Thoracic aorta (tissue), 2 donors: ENCODE measurements around the gene SLC25A51. TPM values are rescaled to one million over a fixed set of nuclear protein-coding genes. Genes with fewer than 3 reads are reported as not detected.

Source experiments
- ATAC-seq: fragments of 150-250 bp; one replicate; pipeline ENCODE4 v1.8.0; 2017; ENCODE audit warnings: low read depth; ENCODE audit not compliant: insufficient number of reproducible peaks, low FRiP score
- DNase-seq: peaks from one replicate; pipeline ENCODE4 v3.0.0-alpha.2; 2020; ENCODE audit warnings: low spot score
- H3K27ac ChIP-seq, 2 donors: fragments of 200-600 bp; sonication (generic); 1 replicate in 1 of 2; 2 replicates in 1 of 2; pipeline ENCODE4 v1.5.1; 2016; ENCODE audit warnings: mild to moderate bottlenecking in 2 of 2, moderate library complexity in 2 of 2
- H3K27me3 ChIP-seq: fragments of 200-600 bp; sonication (generic); replicated peaks from 2 replicates; pipeline ENCODE4 v1.6.0; 2016; ENCODE audit warnings: mild to moderate bottlenecking; ENCODE audit not compliant: insufficient read depth
- H3K36me3 ChIP-seq: fragments of 200-600 bp; sonication (generic); one replicate; pipeline ENCODE4 v1.5.1; 2016
- H3K4me1 ChIP-seq, 2 donors: fragments of 200-600 bp; sonication (generic); 1 replicate in 1 of 2; 2 replicates in 1 of 2; pipeline versions ENCODE4 v1.5.1 to v1.6.0; 2016; ENCODE audit warnings: low read depth in 2 of 2, mild to moderate bottlenecking in 1 of 2; ENCODE audit not compliant: control insufficient read depth in 1 of 2
- H3K4me3 ChIP-seq: fragments of 200-600 bp; sonication (generic); 2 replicates; pipeline ENCODE4 v1.5.1; 2016; ENCODE audit warnings: mild to moderate bottlenecking
- H3K9me3 ChIP-seq: fragments of 200-600 bp; sonication (generic); 2 replicates; pipeline ENCODE4 v1.5.1; 2016
- CTCF ChIP-seq: fragments of 200-600 bp; sonication (generic); IDR thresholded peaks from one replicate; pipeline ENCODE4 v1.5.1; 2019; ENCODE audit warnings: antibody characterized with exemption
- total RNA-seq, 2 donors: library from RNA; depleted of rRNA; stranded (reverse); fragments of >200 nt; gene quantifications; one replicate each; pipeline versions ENCODE4 v1.1.0 to v1.2.3, GENCODE V29; 2016

SLC25A51 gene
- total RNA-seq, 2 donors from 2014 or later, result 29.9 to 39.1 TPM

DNA sequence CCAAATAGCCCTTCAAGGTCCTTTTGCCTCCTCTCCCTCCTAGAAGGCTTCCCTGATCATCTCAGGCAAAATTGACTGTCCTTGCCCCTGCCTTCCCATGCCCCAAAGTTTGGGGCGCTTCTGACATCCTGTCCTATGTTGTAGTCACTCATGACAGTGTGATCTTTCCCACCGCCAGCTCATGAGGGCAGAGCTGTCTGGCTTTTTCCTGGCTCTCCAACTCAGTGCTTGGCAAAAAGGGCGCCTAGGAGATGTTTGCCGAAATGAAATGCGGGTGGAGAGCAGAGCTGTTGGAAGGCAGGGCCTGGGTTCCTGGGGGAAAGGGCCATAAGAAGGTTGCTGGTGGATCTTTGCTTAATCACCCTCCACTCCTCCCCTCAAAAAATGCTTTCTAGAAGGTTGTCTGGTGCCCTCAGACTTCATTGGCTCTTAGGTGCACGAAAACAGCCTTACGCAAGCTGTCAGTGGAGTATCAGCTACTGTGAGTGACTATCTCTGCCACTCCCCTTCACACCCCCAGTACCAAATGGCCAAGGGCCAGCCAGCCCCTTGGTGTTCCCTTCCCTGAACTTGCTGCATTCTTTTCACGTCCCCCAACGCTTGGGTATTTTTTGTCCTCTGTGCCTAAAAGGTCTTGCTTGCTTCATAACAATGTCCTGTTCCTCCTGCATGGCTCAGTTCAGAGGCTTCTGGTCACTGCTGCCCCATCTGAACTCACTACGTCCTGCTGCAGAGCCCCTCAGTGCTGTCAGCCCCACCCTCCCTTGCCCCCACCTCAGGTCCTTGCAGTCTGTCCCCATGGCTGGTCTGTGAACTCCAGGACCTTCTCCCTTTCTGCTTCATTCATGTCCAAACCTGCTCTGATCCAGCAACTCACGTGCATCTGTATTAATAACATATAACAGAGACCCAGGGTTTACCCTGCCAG, 2.6 kb upstream of the SLC25A51 start:
- DNase-seq (no peak), ATAC-seq (no peak)

DNA sequence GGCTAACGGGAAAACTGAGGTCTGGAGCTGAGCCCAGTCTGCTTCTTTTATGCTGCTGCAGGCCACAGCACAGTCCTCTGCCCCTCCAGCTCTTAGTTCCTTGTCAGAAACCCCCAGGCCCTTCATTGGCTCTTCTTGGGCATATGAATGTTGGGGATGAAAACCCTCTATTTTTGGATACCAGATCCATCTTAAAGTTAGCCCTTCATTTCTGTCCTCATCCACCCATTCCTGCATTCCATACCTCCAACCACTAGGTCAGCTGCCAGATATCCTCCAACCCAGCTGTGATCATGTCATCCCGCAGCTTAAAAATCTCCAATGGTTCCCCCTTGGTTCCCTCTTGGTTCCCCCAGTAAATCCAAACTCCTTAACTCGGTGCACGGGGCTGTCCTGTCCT, 1.8 kb upstream of the SLC25A51 start:
- peaks cover 14 to 26% of the 10 kb centered on the region in 2 donors for H3K4me1 ChIP-seq
- no peak for TF ChIP-seq CTCF
- H3K27ac ChIP-seq, result no peak overlapping the region
- no peaks in the 10 kb centered on the region for H3K27me3 ChIP-seq
- H3K4me3 ChIP-seq, result no peak overlapping the region
- DNase-seq, result no peak
- no peak for ATAC-seq
- H3K9me3 ChIP-seq, result no peaks in the 10 kb centered on the region
- no peaks in the 10 kb centered on the region for H3K36me3 ChIP-seq

More for the DNA sequence above, 2.6 kb upstream of the SLC25A51 start:
- no peak for TF ChIP-seq CTCF
- H3K27me3 ChIP-seq, result no peaks in the 10 kb centered on the region
- H3K4me1 ChIP-seq, result peaks cover 14 to 26% of the 10 kb centered on the region in 2 donors
- H3K4me3 ChIP-seq, result no peak overlapping the region
- no peaks in the 10 kb centered on the region for H3K36me3 ChIP-seq
- no peaks in the 10 kb centered on the region for H3K9me3 ChIP-seq
- H3K27ac ChIP-seq, result no peak overlapping the region

- Histone ChIP-seq H3K4me1 (peaks cover 14 to 26% of the 10 kb centered on the region in 2 donors), H3K27me3 (no peaks in the 10 kb centered on the region), H3K36me3 (no peaks in the 10 kb centered on the region), H3K4me3 (peak overlapping the region; percentile 98), H3K27ac (peak overlapping the region in 1 of 2 donors; percentile 75), H3K9me3 (no peaks in the 10 kb centered on the region)
- ATAC-seq (no peak), DNase-seq (no peak)
- TF ChIP-seq CTCF, result no peak
Observed at GRCh38 chr9:37905131-37905505, 1.2 kb upstream of the SLC25A51 start.

DNA sequence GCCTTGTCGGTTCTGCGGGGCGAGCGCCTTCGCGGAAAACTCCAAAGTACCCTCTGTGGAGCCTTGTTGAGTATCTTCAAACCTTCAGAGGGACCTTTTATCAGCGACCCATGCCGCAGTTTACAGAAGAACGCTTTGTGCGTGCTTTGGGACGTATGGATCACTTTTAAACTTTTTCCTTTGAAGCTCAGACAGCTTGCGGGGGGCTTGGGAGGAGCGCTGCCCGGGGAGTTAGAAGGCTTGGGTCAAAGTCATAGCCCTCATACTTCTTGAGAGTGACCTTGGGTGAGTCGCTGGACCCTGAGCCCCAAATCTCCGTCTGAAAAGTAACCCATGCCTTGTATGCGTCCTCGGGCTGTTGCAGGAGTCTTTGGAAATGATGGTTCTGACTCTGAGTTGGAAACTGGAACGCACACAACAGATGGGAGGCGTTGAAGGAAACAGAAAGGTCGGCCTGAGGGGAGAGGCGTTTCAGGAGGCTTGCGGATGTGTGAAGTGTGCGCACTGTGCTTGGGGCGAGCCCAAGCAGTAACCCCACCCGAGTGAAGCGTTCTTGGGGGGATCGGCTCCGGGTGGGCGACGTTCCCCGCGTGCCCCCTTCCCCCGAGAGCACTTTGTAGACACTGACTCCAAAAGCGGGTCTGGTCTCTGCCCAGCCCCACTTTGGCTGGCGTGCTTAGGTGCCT, 661 bp upstream of the SLC25A51 start:
- Histone ChIP-seq H3K27ac (peak overlapping the region; percentile 73 to 75), H3K36me3 (no peaks in the 10 kb centered on the region), H3K4me1 (peaks cover 14 to 26% of the 10 kb centered on the region in 2 donors), H3K4me3 (peak overlapping the region; percentile 98), H3K27me3 (no peaks in the 10 kb centered on the region), H3K9me3 (no peaks in the 10 kb centered on the region)
- ATAC-seq (no peak), DNase-seq (no peak)
- TF ChIP-seq CTCF, result no peak
